Astrocyte of the cerebellum (primary cell): ENCODE measurements around the gene ZNF324B.

Experiments used
- DNase-seq: peaks from one replicate; pipeline ENCODE4 v3.0.0-alpha.2; 2011; ENCODE audit warnings: low read depth
- H3K4me3 ChIP-seq: 2 replicates; pipeline ENCODE4 v1.5.1; 2011; ENCODE audit warnings: mild to moderate bottlenecking, low read depth, low read length, moderate library complexity
- CTCF ChIP-seq: IDR thresholded peaks from 2 replicates; pipeline ENCODE4 v1.5.1; 2012; ENCODE audit warnings: low read length, low read depth, moderate library complexity, mild to moderate bottlenecking; ENCODE audit errors: missing control alignments
- in situ Hi-C: cut with HindIII; loops from 2 replicates; pipeline ENCODE4 v1.10.0; 2017; ENCODE audit warnings: low sequenced_read_pairs

Gene ZNF324B

GRCh38 chr19:58499021-58499927, 47.9 kb downstream of the ZNF324B start:
- in situ Hi-C loops = no loop called here
- H3K4me3 ChIP-seq = peak overlapping the region; percentile 58
- DNase-seq = peak; percentile 91
- TF ChIP-seq CTCF = peak; percentile 44

GRCh38 chr19:58500242-58500641, 48.8 kb downstream of the ZNF324B start:
- in situ Hi-C loops = no loop called here
- no peak overlapping the region for H3K4me3 ChIP-seq
- TF ChIP-seq CTCF = no peak
- DNase-seq = no peak
